NCI-H748 (cell line): ENCODE results near the gene ADAMTS17.

Source experiments
- DNase-seq: peaks from one replicate; lab custom pipeline; 2025; ENCODE audit not compliant: unreplicated experiment; lab: John Stamatoyannopoulos, UW

ADAMTS17 gene

DNA sequence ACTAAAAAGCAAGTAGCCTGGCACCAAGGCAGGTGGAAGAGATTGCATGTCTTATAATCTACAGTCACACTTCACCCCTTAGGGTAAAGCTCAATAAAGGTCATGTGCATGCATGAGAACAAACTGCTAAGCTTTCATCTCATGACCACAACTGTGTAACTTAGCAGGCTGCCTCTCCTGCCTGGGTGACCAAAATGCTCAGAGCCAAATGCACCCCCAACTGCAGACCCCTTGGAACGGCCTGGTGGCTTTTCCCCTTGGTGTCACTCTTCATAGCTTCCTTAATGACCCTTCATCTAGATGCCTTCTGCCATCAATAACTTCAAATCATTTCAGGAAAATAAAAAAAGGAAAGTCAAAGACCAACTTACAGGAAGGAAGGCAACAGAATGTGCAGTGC is 88.1 kb downstream of the ADAMTS17 start:
- DNase-seq = no peak

DNA sequence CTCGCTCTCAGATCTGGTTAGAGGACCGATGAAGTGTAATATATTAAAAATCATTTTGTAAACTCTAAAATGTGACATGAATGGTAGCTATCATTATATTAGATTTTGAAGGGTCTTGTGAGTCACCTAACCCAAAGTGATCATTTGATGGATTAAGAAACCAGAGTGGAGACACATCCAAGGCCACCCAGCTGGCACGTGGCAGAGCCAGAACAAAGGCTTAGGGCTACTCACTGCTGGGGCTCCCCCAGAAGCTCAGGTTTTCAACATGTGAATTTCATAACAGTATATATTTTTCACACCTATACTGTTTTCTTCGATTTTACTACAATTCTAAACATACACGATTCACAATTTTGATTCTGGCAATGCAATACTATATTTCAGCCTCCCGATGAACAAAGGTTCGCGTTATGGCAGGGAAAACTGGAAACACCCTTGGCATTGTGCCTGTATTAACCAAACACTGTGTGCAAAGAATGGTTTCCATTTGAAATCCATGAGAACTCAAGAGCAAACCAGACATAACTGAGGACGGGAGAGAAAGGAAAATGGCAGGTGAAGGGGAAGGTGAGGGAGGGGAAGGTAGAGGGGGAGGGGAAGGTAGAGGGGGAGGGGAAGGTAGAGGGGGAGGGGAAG is 88.9 kb downstream of the ADAMTS17 start:
- DNase-seq = no peak

DNA sequence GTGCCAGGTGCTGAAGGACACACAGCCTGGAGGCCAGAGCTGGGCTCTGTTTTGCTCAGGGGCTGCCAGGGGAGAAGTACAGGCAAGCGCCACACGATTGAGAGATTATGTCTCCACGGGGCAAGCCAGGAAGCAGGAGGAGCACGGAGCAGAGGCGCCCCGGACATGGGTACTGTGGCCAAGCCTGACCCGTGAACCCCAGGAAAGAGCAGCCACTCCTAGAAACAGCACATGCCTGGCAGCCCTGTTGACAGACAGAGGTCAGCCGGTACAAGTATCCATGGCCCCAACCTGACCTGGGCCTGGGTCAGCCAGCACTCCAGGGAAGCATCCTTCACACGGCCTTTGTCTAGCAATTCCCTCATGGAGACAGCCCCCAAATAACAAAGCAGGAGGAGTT is 89.4 kb downstream of the ADAMTS17 start:
- DNase-seq = no peak

DNA sequence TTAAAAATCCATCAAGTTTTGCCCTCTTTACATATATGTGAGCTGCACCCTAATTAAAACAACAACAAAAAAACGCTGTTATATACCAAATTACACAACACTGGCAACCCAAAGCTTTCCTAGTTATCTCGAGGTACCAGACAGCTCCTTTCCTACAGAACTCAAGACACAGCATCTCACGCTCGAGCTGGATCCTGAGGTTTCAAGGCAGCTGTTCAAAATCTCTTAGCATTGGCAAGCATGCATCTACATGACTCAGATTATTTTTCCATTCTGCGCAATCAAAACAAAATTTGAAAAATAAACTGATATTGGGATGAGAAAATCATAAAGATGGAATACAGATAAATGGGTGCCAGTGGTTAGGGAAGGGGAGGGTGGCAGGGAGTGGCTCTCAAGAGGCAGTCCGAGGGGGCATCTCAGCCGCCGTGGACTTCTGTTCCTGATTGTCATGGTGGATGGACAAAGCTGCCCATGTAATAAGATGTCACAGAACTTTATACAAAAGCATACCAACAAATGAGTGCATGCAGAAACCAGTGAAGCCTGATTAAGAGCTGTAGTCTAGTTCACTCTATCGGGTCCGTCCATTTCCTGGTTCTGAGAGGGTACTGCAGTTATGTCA is 91.5 kb downstream of the ADAMTS17 start:
- no peak for DNase-seq

DNA sequence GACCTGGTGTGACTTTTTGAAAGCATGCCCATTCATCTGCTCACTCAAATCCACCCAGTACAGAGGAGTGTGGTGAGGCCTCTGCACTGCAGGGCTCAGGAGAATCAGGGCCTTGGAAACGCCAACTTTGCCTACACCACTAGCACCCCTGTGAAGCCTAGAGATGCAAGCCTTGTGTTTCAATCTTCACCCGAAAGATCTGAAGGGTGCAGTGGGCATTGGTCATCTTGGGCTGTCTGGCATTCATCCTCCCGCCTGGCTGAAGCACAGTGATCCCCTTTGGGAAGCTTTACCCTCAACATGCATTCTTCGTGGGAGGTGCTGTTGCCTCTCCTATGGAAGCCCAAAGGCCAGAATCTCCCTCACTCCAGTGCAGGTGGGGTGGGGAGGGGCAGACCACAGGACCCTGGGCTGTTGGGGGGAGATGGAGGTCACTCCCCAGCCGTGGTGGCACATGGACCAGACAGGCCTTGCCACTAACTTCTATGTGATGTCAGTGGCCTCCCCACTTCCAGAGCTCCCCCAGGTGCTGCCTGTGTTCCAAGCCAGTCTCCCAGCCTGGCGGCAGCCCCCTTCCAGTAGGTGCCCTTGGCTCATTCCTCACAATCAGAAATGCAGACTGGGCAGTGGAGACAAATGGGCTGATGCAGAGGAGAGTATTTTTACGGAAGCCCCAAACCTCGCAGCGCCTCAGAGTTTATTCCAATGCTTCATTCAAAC is 92.5 kb downstream of the ADAMTS17 start:
- DNase-seq = no peak

DNA sequence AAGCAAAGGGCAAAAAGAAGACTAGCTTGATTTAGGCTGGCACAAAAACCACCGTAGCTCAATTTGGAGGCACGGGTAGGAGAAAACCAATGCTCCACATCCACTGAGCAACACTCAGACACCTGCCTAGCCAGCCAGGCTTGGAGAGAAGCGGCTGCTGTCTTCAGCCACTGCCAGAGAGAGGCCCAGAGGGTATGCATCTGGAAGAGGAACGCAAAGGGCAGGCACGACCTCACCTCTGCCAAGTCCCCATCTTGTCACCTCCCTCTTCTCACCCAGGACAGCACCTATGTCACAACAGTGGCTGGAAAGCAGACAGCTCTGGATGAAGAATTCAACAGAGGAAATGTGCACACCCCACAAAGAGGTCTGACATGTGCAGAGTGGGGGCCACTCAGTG is 93.5 kb downstream of the ADAMTS17 start:
- DNase-seq = no peak

DNA sequence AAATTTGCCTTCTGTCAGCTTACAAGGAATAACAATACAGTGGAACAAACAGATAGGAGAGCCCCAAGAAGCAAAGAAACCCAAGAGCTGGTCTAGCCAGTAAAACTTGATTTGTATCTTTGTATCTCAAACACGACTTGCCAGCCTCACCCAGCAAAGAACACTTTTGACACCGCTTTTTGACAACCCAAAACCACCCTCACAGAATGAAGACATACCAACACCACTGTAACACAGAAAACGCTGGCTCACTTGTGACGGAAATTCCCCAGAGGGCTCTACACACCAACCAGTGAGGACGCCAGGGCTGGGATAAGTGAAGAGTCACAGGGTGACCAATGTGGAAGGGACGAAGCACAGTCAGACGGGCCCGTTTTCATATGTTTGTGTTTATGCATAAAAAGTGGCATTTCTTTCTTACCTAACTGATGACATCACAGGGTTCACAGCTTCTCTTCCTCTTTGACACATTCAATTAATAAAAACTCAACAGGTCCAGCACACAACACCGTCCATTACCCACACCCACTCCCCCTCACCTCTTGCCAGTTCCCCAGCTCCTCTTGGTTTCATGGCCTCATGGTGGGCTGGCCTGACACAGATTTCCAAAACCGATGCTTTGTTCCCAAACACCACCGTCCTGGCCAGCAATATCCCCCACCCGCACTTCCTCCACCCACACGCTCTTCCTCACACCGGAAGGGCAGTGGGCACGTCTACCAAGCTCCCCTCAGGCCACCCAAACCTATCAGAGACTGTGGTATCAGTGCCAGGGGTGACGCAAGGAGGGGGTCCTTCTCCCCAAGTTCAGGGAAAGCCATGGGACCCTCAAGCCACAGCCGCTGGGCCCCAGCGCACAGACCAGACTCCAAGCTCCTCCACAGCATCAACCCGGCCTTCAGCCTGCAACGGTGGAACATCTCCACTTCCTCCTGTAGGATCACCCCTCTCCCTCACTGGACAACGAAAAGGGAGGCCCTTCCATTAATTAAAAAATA is 94.2 kb downstream of the ADAMTS17 start:
- DNase-seq = no peak

DNA sequence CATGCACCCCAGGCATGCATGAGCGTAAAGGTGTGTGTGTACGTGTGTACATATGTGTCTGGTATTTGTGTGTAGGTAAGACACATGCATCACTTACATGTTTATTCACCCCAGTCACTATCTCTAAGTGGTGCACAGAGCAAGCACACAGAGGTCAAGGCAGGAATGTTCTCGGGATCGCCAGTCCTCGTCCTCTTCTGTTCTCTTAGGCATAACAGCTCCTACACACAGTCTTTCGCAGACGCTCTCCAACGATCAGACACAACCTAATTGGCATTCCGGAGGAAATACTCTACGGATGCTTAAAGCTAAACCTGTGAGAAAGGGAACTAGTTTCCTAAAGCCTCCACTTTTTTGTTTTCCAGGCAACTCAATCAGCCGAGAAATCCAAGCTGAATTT is 95.9 kb downstream of the ADAMTS17 start:
- DNase-seq = no peak

DNA sequence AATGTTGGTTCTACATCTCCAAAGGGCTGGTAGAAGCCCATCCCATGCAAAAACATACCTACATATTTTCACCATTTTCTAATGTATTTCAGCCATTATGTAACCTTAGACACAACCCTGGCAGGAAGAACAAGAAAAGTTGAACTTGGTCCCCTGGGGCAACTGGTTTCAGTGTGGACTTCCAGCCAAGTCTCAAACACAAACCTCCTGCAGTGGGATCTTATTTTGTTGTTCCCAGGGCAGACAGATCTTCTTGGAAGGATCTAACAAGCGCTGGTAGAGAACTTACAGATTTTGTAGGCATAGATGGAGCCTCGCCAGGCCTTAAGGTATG is 96.3 kb downstream of the ADAMTS17 start:
- DNase-seq = no peak

DNA sequence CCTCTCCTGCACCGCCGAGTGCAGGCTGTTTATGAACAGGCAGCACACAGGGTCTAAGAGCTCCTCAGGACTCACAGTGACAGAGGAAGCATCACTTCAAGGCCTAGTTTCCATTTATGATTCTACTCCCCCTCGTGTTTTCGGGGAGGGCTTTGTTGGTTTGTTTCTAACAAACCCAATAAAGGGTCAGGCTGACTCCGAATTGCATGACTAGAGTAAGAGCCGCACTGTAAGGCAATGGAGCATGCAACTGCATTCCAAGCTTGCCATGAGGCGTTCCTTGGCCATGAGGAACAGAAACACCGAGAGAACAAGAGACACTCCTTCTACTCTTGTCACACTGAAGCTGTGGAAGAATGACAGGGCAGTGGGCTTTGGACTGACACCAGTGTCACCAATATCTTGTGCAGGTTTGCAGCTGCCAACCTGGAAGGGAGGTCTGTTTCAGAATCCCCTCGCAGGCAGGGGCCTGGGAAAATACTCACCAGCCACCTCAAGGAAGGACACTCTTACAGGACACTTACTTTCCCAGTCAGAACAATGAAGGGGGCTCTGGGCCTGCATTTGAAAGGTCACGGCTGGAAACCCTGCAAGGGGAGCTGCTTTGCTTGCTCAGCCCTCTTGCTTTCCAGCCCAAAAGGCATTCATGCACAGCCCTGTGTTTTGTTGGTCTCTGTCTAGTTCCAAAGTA is 96.8 kb downstream of the ADAMTS17 start:
- DNase-seq = no peak

DNA sequence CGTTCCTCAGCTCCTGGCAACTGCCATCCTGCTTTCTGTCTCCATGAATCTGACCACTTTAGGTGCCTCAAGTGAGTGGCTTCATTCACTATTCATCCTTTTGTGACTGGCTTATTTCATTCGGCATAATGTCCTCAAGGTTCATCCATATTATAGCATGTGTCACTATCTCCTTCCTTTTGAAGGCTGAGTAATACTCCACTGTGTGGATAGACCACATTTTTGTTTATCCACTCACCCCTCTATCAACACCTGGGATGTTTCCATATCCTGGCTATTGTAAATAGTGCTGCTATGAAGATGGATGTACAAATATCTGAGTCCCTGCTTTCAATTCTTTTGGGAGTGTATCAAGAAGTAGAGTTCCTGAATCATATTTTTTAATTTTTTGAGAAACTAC is 98.8 kb downstream of the ADAMTS17 start:
- no peak for DNase-seq

DNA sequence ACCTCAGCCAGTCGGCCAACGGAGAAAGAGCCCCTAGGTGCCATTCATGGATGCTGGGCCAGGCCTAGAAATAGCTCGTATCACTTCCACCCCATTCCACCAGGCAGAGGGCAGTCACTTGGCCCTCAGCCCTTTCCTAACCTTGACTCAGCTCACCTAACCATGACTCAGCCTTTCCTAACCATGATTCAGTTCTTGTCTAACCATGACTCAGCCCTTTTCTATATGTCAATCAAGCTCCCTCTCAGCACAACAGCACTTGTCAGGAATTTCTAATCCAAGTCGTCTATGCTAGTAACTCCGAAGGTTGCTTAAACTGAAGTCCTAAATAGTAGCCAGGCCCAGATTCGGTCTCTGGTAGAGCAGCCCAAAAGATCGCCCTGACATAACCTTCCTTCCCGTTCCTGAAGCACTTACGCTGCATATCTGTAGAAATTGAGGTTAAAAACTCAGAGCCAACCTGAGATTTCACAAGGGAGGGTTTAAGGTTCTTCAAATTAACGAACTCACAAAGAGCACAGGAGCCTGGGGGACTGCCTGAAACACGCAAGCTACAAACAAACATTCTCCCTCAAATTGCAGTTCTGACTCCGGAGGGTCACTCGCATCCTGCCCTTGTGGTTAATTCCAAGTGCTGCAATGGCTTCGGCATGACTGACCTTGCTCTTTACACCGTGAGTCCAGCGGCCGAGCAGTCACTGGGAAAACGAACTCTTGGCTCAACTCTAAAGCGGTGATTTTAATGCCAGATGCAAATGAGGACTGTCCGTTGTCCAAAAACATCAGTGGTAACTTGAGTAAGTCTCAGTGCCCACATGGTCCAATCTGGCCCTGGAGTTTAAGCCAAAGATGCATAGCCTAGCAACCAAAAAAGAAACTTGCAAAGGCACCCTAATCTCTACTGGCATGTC is 99.9 kb downstream of the ADAMTS17 start:
- DNase-seq = no peak

DNA sequence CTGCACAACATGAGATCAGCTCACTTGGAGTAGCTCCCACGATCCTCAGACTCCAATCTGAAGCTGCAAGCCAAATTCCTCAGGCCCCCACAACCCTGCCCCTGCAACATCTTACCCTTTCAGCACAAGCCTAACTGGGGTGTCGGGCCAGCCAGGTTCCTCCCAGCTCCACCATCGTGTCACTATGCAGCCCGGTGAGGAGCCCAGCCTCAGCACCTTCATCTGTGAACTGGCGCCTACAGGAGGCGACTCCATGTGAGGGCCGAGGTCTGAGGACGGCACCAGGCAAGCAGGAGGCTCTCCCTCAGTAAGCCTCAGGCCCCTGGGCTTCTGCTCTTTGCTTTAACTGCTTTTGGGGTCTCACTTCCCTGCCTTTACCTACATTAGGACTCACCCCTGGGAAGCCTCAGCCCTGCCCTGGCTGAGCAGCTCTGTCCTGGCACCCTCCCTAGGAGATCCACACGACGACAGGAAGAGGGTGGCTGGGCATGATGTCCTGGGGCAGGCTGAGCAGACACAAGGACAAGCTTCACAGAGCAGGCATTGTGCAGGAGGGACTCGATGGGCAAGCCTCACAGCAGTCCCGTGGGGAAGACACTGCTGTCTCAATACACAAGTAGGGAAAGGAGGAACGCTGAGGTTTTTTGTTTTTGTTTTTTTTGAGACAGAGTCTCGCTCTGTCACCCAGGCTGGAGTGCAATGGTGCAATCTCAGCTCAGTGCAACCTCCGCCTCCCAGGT is 104.6 kb downstream of the ADAMTS17 start:
- DNase-seq = no peak

DNA sequence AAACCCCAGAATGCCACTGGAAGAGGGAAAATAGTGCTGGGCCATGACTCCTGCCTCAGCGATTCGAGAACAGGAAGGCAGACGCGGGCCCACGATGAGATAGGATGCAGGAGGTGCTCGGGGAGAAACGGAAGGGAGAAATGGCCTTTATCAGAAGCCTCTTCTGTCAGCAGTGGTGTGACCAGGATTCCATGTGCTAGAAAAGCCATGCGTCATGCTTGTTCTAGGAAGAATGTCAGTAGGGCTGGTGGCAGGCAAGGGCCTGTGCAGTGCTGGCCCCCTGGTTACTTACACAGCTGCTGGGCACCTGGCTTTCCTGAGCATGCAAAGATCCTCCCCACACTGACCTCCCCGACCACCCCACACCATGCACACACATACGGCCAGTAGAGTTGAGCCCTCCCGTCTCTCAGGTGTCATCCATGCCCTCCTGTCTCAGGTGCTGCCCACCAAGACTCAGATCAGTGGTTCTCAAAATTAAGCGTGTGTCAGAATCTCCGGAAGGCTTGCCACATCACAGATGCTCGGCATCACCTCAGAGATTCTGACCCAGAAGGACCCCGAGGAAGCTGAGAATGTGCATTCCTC is 106.7 kb downstream of the ADAMTS17 start:
- no peak for DNase-seq

DNA sequence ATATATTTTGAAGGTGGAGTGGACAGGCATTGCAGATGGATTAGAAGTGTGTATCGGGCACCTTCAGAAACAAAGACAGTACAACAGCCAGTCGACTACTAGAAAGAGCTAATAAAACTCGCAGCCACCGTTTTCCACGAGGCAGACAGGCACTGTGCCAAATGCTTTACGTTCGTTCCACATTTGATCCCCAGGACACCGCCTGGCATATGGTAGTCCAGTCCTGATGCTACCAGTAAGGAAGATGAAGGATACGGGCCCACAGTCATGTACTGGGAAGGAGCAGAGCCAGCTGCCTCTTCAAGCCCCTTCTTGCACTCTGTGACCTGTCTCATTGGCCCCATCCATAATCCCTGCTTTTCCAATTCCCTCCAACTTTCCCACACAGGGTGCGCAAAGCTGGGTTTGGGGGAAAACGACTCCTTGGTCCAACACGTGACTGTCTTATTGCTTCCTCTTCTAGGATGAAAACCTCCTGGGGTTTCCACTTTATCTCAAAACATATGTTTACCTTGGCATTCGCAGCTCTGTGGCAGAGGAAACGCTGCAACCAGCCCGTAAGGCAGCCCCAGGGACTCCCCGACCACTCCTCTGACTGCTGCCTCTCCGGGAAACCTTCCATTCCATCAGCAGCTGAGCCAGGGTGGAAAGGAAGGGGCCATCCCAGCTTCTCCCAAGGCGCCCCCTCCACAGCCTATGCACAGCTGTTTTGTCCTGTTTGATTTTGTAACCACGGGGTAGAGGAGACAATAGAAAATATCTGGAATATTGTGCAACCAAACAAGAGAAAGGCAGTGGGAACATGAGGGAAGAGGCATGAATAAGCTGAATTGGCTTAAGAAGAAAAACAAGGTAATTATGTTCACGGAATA is 107.4 kb downstream of the ADAMTS17 start:
- no peak for DNase-seq

DNA sequence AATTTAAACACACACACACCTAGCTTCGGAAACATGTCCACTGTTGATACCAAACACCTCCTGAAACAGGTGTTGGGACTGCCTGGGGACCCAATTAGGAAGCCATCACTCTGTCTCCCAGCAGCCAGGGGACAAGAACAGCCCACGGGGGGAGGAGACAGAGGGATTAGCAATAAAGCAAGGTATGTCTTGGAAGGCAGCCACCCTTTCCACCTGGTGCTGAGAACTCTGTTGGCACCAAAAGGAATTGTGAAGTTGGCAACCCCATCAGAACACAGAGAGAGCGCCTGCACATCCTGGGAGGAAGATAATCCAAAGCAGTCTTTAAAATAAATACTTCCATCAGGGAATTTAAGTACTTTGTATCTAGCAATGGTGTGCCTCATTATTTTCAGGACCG is 111.0 kb downstream of the ADAMTS17 start:
- no peak for DNase-seq

DNA sequence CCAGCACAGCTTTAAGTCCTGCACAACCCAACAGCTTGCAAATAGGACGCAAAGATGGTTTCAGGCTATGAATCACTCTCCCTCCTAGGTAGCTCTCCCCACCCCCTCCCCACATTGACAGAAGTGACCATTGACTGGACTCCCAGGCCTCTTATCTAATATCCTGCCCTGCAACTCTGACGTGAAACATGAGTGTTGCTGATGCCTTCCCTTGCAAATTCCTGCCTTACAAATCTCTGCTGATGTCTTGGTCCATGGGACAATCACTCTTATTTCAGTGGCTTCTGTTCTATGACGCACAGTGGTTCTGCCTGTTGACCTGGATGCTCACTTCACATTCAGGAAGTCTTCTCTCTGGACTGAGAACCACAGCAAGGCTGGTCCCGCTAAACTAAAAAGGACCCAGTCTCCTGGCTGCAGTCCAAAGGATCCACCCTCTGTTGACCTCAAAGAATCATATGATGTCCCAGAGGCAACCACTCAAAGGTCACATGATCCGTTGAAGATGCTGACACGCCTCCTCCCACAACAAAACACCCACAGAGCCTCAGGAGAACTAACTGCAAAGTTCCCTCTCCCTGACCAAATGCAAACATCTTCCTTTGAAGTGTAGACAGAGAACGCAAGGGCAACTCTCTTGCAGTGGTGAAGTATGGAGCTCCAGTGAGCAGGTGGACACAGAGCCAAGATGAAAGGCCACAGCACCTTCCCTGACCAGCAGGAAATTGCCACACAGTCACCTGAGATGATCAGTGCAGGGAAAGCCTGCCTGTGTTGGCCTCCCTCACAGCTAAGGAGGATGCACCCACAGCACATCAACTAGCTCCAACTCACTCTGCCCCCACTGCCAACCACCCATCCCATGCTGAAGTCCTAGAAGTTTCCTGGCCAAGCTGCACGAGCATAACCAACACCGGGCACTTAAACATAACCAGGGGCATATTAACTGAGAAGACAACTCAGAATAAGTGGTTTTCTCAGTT is 112.3 kb downstream of the ADAMTS17 start:
- DNase-seq = no peak
